ENCODE results near the gene SSU72. TPM values are rescaled to one million over a fixed set of nuclear protein-coding genes. Genes with fewer than 3 reads are reported as not detected.
"Not testable (repeated sequence)": the region's sequence is repeated elsewhere in the genome, so short reads cannot be mapped to it uniquely, and the experiment has no call there.

Gene SSU72
- total and polyA plus RNA-seq, 8 donors, result 49.2 to 74.3 (median 57.8) TPM

GRCh38 chr1:1523226-1523625, 51.4 kb downstream of the SSU72 start:
- 97 to 99% methylated on average over 31 of the region's 31 CpGs for WGBS, 2 donors
- H3K4me1 ChIP-seq; intact Hi-C loops (cut with DNase I); H3K9me3 ChIP-seq; ATAC-seq; H3K27me3 ChIP-seq; H3K27ac ChIP-seq; H3K4me3 ChIP-seq; H3K36me3 ChIP-seq; FAIRE-seq: not testable (repeated sequence)
- DNase-seq, result peak in 2 of 6 donors; percentile 22 to 63

GRCh38 chr1:1522536-1522935, 52.1 kb downstream of the SSU72 start:
- FAIRE-seq; H3K27ac ChIP-seq; H3K4me3 ChIP-seq; H3K4me1 ChIP-seq; intact Hi-C loops (cut with DNase I); H3K9me3 ChIP-seq; H3K36me3 ChIP-seq; H3K27me3 ChIP-seq; ATAC-seq: not testable (repeated sequence)
- WGBS, 2 donors, result 96 to 98% methylated on average over 22 to 30 of the region's 30 CpGs
- peak in 1 of 6 donors; percentile 64 for DNase-seq

GRCh38 chr1:1521331-1521730, 53.3 kb downstream of the SSU72 start:
- H3K9me3 ChIP-seq, result no peaks in the 10 kb centered on the region
- ATAC-seq (no peak), FAIRE-seq (no peak), DNase-seq (no peak)
- no peaks in the 10 kb centered on the region for H3K27me3 ChIP-seq
- H3K4me1 ChIP-seq, result no peaks in the 10 kb centered on the region
- no peaks in the 10 kb centered on the region for H3K36me3 ChIP-seq
- no peak overlapping the region for H3K4me3 ChIP-seq
- H3K27ac ChIP-seq, result no peak overlapping the region
- intact Hi-C loops (cut with DNase I), result no loop called here
- WGBS, 2 donors, result 97% methylated on average over 19 of the region's 19 CpGs
- TF ChIP-seq CTCF (IDR thresholded peaks at IDR 0.05), result no peak

- H3K36me3 ChIP-seq; H3K4me1 ChIP-seq; H3K9me3 ChIP-seq; H3K27me3 ChIP-seq; FAIRE-seq; H3K27ac ChIP-seq; intact Hi-C loops (cut with DNase I); H3K4me3 ChIP-seq: not testable (repeated sequence)
- ATAC-seq (peak in 1 of 4 donors; percentile 6), DNase-seq (peak in 1 of 6 donors; percentile 76)
- 97 to 98% methylated on average over 30 to 51 of the region's 51 CpGs for WGBS, 2 donors
These were observed 54.7 kb downstream of the SSU72 start for GRCh38 chr1:1519805-1520505.

GRCh38 chr1:1518621-1519007, 56.0 kb downstream of the SSU72 start:
- H3K9me3 ChIP-seq; H3K4me3 ChIP-seq; H3K4me1 ChIP-seq; FAIRE-seq; ATAC-seq; H3K27ac ChIP-seq; H3K36me3 ChIP-seq; intact Hi-C loops (cut with DNase I); H3K27me3 ChIP-seq: not testable (repeated sequence)
- DNase-seq, result peak in 1 of 6 donors; percentile 63
- WGBS, 2 donors, result 93 to 94% methylated on average over 14 to 19 of the region's 19 CpGs

GRCh38 chr1:1517973-1518620, 56.6 kb downstream of the SSU72 start:
- no peak for ATAC-seq
- Histone ChIP-seq H3K36me3 (no peaks in the 10 kb centered on the region), H3K27me3 (no peaks in the 10 kb centered on the region), H3K27ac (no peak overlapping the region), H3K4me3 (no peak overlapping the region), H3K9me3 (no peaks in the 10 kb centered on the region), H3K4me1 (no peaks in the 10 kb centered on the region)
- 91 to 96% methylated on average over 21 to 28 of the region's 28 CpGs for WGBS, 2 donors
- peak in 1 of 6 donors; percentile 65 for DNase-seq
- intact Hi-C loops (cut with DNase I), result no loop called here
- no peak for FAIRE-seq
- TF ChIP-seq CTCF (IDR thresholded peaks at IDR 0.05), result no peak

GRCh38 chr1:1516923-1517322, 57.7 kb downstream of the SSU72 start:
- ATAC-seq; intact Hi-C loops (cut with DNase I): not testable (repeated sequence)
- WGBS, 2 donors, result 96% methylated on average over 14 of the region's 14 CpGs

GRCh38 chr1:1514376-1514775, 60.3 kb downstream of the SSU72 start:
- ATAC-seq; H3K4me1 ChIP-seq; H3K27me3 ChIP-seq; intact Hi-C loops (cut with DNase I); H3K9me3 ChIP-seq; H3K4me3 ChIP-seq; H3K36me3 ChIP-seq; H3K27ac ChIP-seq; DNase-seq; FAIRE-seq: not testable (repeated sequence)
- 76 to 79% methylated on average over 13 to 14 of the region's 16 CpGs for WGBS, 2 donors

More at GRCh38 chr1:1516923-1517322, 57.7 kb downstream of the SSU72 start:
- not testable (repeated sequence) for H3K4me3 ChIP-seq, H3K27ac ChIP-seq, H3K4me1 ChIP-seq, H3K36me3 ChIP-seq, DNase-seq, H3K27me3 ChIP-seq, FAIRE-seq, H3K9me3 ChIP-seq

- H3K9me3 ChIP-seq; H3K27ac ChIP-seq; intact Hi-C loops (cut with DNase I); ATAC-seq; H3K36me3 ChIP-seq; H3K27me3 ChIP-seq; H3K4me1 ChIP-seq; FAIRE-seq: not testable (repeated sequence)
- DNase-seq, result peak in 1 of 6 donors; percentile 58
- 33 to 41% methylated on average over 11 to 16 of the region's 18 CpGs for WGBS, 2 donors
- H3K4me3 ChIP-seq, result peak overlapping the region in 1 of 4 donors; percentile 17
These were observed 61.0 kb downstream of the SSU72 start for GRCh38 chr1:1513675-1514074.

GRCh38 chr1:1512425-1512824, 62.2 kb downstream of the SSU72 start:
- H3K27me3 ChIP-seq; FAIRE-seq; H3K36me3 ChIP-seq; H3K4me1 ChIP-seq; H3K9me3 ChIP-seq; intact Hi-C loops (cut with DNase I); ATAC-seq: not testable (repeated sequence)
- Histone ChIP-seq H3K27ac (peak overlapping the region in 1 of 4 donors; percentile 84), H3K4me3 (peak overlapping the region; percentile 60 to 93 (median 79))
- DNase-seq, result peak in 2 of 6 donors; percentile 35 to 64
- WGBS, 2 donors, result 0 to 1% methylated on average over 21 to 48 of the region's 52 CpGs

All from pancreas (tissue), 10 donors.